RWPE1 (cell line): ENCODE data around the gene MRO.
"Not testable (repeated sequence)": the region's sequence is repeated elsewhere in the genome, so short reads cannot be mapped to it uniquely, and the experiment has no call there.

Source experiments
- CTCF ChIA-PET: fragments of 350-600 bp; sonication (Branson Sonifier 250); formaldehyde crosslinking; extraction: SDS; loops from one replicate; lab custom pipeline; 2021; lab: Yijun Ruan, JAX
- POLR2A ChIA-PET: fragments of 400-600 bp; formaldehyde crosslinking; extraction: SDS; loops from one replicate; lab custom pipeline; 2020; ENCODE audit warnings: antibody characterized with exemption; ENCODE audit not compliant: low non-redundant PET; lab: Yijun Ruan, JAX
- DNase-seq: peaks from one replicate; pipeline ENCODE4 v3.0.0; 2012; ENCODE audit warnings: low spot score
- H3K27ac ChIP-seq: fragments of 450-650 bp; 2 replicates; pipeline ENCODE4 v1.5.1; 2017
- TF ChIP-seq, protein P1 (sequence below): fragments of 450-650 bp; conservative IDR thresholded peaks from 2 replicates; pipeline ENCODE4 v1.5.1; 2017; ENCODE audit warnings: low read depth, mild to moderate bottlenecking

MRO gene

DNA sequence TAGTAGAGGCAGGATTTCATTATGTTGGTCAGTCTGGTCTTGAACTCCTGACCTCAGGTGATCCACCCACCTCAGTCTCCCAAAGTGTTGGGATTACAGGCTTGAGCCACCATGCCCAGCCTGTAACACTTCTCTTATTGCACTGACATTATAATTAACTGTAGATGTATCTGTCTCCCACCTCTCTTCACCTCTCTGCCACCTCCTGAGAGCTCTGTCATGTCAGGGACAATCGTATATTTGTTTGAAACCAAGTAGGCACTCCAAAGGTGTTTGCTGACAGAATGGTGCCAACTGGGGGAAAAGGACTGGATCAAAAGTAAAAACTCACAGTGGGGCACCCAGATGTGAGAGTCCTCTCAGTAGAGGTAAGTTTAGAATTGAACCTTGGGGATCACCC, 41.8 kb upstream of the MRO start:
- no peak overlapping the region for H3K27ac ChIP-seq
- POLR2A ChIA-PET: no interaction called here
- TF ChIP-seq, protein P1, sequence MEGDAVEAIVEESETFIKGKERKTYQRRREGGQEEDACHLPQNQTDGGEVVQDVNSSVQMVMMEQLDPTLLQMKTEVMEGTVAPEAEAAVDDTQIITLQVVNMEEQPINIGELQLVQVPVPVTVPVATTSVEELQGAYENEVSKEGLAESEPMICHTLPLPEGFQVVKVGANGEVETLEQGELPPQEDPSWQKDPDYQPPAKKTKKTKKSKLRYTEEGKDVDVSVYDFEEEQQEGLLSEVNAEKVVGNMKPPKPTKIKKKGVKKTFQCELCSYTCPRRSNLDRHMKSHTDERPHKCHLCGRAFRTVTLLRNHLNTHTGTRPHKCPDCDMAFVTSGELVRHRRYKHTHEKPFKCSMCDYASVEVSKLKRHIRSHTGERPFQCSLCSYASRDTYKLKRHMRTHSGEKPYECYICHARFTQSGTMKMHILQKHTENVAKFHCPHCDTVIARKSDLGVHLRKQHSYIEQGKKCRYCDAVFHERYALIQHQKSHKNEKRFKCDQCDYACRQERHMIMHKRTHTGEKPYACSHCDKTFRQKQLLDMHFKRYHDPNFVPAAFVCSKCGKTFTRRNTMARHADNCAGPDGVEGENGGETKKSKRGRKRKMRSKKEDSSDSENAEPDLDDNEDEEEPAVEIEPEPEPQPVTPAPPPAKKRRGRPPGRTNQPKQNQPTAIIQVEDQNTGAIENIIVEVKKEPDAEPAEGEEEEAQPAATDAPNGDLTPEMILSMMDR: no peak
- CTCF ChIA-PET: interaction anchor here (0.7 kb wide), 1 partner anchor 14 kb away, joined by 3 read pairs; no protein-coding TSS in a partner anchor
- DNase-seq: no peak

DNA sequence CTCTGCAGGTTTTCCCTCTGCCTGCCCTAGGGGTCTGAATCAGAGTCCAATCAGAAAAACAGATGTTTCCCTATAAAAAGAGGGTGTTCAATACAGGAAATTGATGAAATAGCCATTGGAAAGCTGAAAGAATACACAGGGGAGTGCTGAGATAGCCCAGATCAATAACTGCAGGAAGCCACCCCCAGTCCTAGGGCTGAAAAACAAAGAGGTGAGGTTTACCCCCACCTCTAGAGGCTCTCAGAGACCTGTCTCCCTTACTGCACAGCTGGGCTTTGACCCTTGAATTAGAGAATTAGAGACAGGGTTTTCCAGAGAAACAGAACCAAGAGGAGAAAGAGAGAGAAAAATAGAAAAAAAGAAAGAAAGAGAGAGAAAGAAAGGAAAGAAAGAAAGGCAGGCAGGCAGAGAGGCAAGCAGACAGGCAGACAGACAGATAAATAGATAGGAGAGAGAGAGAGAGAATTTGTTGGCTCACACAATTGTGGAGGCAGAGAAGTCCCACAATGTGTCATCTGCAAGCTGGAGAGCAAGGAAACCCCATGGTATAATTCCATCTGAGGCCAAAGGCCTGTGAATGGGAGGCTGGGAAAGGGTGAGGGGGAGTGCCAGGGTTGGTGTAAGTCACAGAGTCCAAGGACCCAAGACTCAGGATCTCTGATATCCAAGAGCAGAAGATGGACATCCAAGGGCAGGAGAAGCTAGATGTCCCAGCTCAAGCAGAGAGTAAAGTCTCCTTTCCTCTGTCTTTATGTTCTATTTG, 40.2 kb upstream of the MRO start:
- CTCF ChIA-PET: interaction anchor here (0.7 to 0.9 kb wide), 2 partner anchors 8 to 81 kb away, joined by 3 to 8 read pairs; no protein-coding TSS in a partner anchor
- POLR2A ChIA-PET: no interaction called here
- DNase-seq: no peak
- TF ChIP-seq, protein P1: no peak
- H3K27ac ChIP-seq: no peak overlapping the region

DNA sequence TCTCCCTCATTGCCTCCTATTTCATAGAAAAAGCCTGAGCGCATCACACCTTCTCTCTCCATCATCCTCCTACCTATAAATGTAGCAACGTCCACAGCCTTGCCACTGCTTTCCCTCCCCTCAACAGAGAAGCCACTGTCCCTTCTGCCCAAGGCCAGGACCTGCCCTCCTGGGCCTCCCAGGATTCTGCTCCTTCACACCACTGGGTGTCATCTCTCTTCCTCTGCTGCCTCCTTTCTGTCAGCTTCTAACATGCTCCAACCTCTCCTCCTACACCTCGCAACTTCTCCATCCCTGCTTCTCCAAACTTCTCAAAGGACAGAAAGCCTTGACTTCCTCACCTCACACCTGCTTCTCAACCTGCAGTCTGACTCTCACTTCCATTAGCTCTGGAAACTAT, 37.9 kb upstream of the MRO start:
- no peak overlapping the region for H3K27ac ChIP-seq
- CTCF ChIA-PET: no interaction called here
- POLR2A ChIA-PET: no interaction called here
- no peak for DNase-seq
- TF ChIP-seq, protein P1: no peak

DNA sequence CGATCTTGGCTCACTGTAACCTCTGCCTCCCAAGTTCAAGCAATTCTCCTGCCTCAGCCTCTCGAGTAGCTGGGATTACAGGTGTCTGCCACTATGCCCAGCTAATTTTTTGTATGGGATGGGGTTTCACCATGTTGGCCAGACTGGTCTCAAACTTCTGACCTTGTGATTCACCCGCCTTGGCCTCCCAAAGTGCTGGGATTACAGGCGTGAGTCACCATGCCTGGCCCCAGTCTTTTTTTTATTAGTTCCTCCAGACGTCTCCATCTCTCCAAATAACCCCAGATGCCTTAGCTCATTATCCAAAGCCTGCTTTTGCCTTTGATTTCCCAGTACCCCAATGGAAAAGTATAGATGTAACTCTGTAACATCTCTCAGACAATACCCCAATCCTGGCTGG, 37.4 kb upstream of the MRO start:
- DNase-seq, H3K27ac ChIP-seq, CTCF ChIA-PET, POLR2A ChIA-PET: not testable (repeated sequence)

DNA sequence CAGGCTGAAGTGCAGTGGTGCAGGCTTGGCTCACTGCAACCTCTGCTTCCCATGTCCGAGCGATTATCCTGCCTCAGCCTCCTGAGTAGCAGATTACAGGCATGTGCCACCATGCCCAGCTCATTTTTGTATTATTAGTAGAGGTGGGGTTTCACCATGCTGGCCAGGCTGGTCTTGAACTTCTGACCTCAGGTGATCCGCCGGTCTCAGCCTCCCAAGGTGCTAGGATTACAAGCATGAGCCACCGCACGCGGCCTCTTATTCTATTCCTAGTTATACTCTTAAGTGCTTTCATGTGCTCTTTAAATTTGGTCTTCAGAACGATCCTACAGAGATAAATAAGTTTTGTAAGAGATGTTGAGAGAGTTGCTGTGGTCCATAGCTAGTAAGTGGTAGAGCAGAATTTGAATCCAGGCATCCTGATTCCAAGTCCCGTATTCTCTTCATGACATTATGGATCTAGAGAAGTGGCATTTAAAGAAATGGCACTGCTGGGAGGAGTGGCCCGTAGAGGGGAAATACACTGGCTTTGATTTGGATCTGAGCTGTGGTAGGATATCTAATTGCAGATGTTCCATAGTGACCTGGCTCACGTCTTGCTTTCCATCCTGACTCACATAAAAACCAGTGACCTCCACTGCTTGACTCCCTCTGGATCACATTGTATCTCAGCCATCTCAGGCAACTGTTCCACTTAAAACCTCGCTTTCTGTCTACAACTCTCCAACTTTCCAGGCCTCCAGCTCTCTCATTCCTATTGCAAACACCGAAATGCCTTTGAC, 36.4 kb upstream of the MRO start:
- DNase-seq: no peak
- H3K27ac ChIP-seq: no peak overlapping the region
- POLR2A ChIA-PET: no interaction called here
- CTCF ChIA-PET: no interaction called here
- TF ChIP-seq, protein P1: no peak

DNA sequence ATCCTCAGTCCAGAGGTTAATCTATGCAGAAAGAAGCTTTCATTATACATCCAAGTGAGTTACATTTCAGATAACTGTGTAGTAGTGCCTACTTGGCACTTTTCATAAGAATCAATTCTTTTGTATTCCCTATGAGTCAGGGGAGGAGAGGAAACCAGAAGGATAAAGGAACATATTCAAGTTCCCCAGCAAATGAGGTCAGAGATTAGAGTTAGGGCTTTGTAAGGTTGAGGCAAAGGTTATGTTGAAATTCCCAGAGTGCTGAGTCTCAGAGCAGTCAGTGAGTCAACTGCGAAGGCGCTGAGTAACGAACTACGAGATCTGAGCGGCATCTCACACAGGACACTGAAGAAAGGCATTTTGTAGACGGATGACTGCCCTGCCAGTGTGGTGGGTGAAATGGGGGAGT, 34.1 kb upstream of the MRO start:
- ChIA-PET CTCF (no interaction called here), POLR2A (no interaction called here)
- DNase-seq: peak; percentile 38
- TF ChIP-seq, protein P1: no peak
- H3K27ac ChIP-seq: peak overlapping the region; percentile 34; the same call in 1 of the 2 replicates
